CD4-positive, alpha-beta T cell (primary cell): ENCODE data around the gene NOX1. TPM values are rescaled to one million over a fixed set of nuclear protein-coding genes. Genes with fewer than 3 reads are reported as not detected.
A peak's percentile ranks its signal among the peaks of the same experiment; 100 is the strongest.
"Not testable (repeated sequence)": the region's sequence is repeated elsewhere in the genome, so short reads cannot be mapped to it uniquely, and the experiment has no call there.

ENCODE experiments used
- ATAC-seq: fragments of 200-7000 bp; cut with Tn5 transposase; one replicate; pipeline ENCODE4 v1.10.0; 2022; ENCODE audit warnings: mild to moderate bottlenecking; ENCODE audit not compliant: poor library complexity
- CTCF ChIA-PET: fragments of 350-600 bp; sonication (Branson Sonifier 250); formaldehyde crosslinking; loops from one replicate; lab custom pipeline; 2021; ENCODE audit warnings: antibody characterized with exemption, inconsistent platforms; lab: Charles Lee
- POLR2A ChIA-PET: fragments of 350-600 bp; sonication (Branson Sonifier 250); formaldehyde crosslinking; loops from one replicate; lab custom pipeline; 2021; ENCODE audit warnings: antibody characterized with exemption, inconsistent platforms; lab: Charles Lee
- DNase-seq, 14 experiments: peaks; one replicate each; pipeline ENCODE4 v3.0.0-alpha.2; 2013 to 2020; ENCODE audit warnings: mixed read lengths in 2 of 14
- H3K27ac ChIP-seq, 2 donors: one replicate each; pipeline versions ENCODE4 v1.5.1 to v1.7.0; 2013; ENCODE audit warnings: low read length in 2 of 2, low read depth in 1 of 2, mild to moderate bottlenecking in 1 of 2
- H3K27me3 ChIP-seq, 2 experiments: 1 replicate in 1 of 2; 2 replicates in 1 of 2; pipeline versions ENCODE4 v1.6.1 to v1.7.0; 2013; ENCODE audit warnings: low read length in 2 of 2, control low read depth in 1 of 2, mild to moderate bottlenecking in 1 of 2, moderate library complexity in 1 of 2; ENCODE audit not compliant: insufficient read depth in 2 of 2, control insufficient read depth in 1 of 2
- H3K36me3 ChIP-seq: one replicate; pipeline ENCODE4 v1.6.1; 2013; ENCODE audit warnings: low read length, control low read depth; ENCODE audit not compliant: insufficient read depth
- H3K4me1 ChIP-seq: one replicate; pipeline ENCODE4 v1.6.1; 2013; ENCODE audit warnings: low read length, control low read depth; ENCODE audit not compliant: insufficient read depth
- H3K4me3 ChIP-seq: one replicate; pipeline ENCODE4 v1.5.1; 2013; ENCODE audit warnings: mild to moderate bottlenecking, low read length, moderate library complexity
- H3K9me3 ChIP-seq, 2 experiments: 1 replicate in 1 of 2; 2 replicates in 1 of 2; pipeline versions ENCODE4 v1.6.1 to v1.7.0; 2013; ENCODE audit warnings: low read length in 2 of 2, mild to moderate bottlenecking in 2 of 2, control low read depth in 1 of 2, moderate library complexity in 1 of 2; ENCODE audit not compliant: control insufficient read depth in 1 of 2, insufficient read depth in 1 of 2
- H3K27ac Mint-ChIP-seq: one replicate; pipeline ENCODE4 v1.8.0; 2020; ENCODE audit warnings: mixed read lengths
- H3K27me3 Mint-ChIP-seq: one replicate; pipeline ENCODE4 v1.8.0; 2021; ENCODE audit warnings: mixed read lengths
- H3K36me3 Mint-ChIP-seq: one replicate; pipeline ENCODE4 v1.8.0; 2021; ENCODE audit warnings: low read depth, mixed read lengths
- H3K4me1 Mint-ChIP-seq: one replicate; pipeline ENCODE4 v1.8.0; 2021; ENCODE audit warnings: low read depth, mixed read lengths
- H3K4me3 Mint-ChIP-seq: one replicate; pipeline ENCODE4 v1.8.0; 2020; ENCODE audit warnings: mild to moderate bottlenecking, mixed read lengths
- H3K9me3 Mint-ChIP-seq: one replicate; pipeline ENCODE4 v1.8.0; 2020; ENCODE audit warnings: mixed read lengths
- intact Hi-C, 2 experiments: fragments of 100-400 bp; cut with DNase I in 1 of 2; cut with micrococcal nuclease in 1 of 2; formaldehyde crosslinking; loops; one replicate each; pipeline versions ENCODE4 v1.15.1 to v1.9.0; 2023 to 2025; cut with DNase I, micrococcal nuclease
- total RNA-seq, 174 experiments: library from RNA in 2 of 174; stranded (reverse) in 2 of 174; gene quantifications; one replicate each; pipeline ENCODE4 v1.2.3 and lab custom pipeline; 2021 to 2026
- TF ChIP-seq, protein P1 (sequence below): fragments of 200-600 bp; IDR thresholded peaks from one replicate; pipeline ENCODE4 v1.8.0; 2022; ENCODE audit warnings: antibody characterized with exemption, mild to moderate bottlenecking

Gene NOX1
- total RNA-seq, 2 experiments from 2014 or later, result 0.36 TPM; not detected in 1

- ATAC-seq (no peak), DNase-seq (peak in 1 of 14 experiments; percentile 5)
- Mint-ChIP-seq H3K36me3 (peaks cover 31% of the 10 kb centered on the region), H3K27me3 (peaks cover 24% of the 10 kb centered on the region), H3K9me3 (no peaks in the 10 kb centered on the region), H3K27ac (peak overlapping the region; percentile 84), H3K4me1 (peaks cover 11% of the 10 kb centered on the region), H3K4me3 (peak overlapping the region; percentile 87)
- Histone ChIP-seq H3K27me3 (no peaks in the 10 kb centered on the region), H3K36me3 (peaks cover 19% of the 10 kb centered on the region), H3K4me1 (peaks cover 8% of the 10 kb centered on the region), H3K9me3 (no peaks in the 10 kb centered on the region), H3K4me3 (peak overlapping the region; percentile 88), H3K27ac (peak overlapping the region; percentile 77 to 80)
- intact Hi-C loops, result loop anchor here (5.0 to 10.0 kb wide), 4 partner anchors 278 to 983 kb away; partner anchors contain the start of genes CENPI (in 1 of the 2) and RPL36A (in 1 of the 2)
- POLR2A ChIA-PET, result no interaction called here
- TF ChIP-seq, protein P1, sequence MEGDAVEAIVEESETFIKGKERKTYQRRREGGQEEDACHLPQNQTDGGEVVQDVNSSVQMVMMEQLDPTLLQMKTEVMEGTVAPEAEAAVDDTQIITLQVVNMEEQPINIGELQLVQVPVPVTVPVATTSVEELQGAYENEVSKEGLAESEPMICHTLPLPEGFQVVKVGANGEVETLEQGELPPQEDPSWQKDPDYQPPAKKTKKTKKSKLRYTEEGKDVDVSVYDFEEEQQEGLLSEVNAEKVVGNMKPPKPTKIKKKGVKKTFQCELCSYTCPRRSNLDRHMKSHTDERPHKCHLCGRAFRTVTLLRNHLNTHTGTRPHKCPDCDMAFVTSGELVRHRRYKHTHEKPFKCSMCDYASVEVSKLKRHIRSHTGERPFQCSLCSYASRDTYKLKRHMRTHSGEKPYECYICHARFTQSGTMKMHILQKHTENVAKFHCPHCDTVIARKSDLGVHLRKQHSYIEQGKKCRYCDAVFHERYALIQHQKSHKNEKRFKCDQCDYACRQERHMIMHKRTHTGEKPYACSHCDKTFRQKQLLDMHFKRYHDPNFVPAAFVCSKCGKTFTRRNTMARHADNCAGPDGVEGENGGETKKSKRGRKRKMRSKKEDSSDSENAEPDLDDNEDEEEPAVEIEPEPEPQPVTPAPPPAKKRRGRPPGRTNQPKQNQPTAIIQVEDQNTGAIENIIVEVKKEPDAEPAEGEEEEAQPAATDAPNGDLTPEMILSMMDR, result no peak
- CTCF ChIA-PET, result no interaction called here
These were observed 54.7 kb downstream of the NOX1 start for GRCh38 chrX:100819534-100819836.

DNA sequence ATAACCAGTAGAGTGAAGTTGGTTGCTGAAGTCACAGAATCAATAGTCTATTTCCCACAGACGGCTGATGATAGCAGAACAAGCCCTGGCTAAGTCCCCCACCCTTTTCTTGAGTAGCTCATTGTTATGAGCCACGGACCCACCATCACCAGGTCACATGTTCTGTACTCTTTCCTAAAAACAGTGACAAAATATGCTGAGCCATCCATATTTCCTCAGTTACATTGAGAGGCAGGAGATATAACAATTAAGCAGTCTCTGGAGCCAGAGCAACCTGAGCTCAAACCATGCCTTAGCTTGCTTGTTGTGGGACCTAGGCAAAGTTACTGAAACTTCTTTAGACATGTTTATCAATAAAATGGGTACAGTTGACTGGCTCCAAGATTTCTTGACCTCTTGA is 56.8 kb downstream of the NOX1 start:
- CTCF ChIA-PET, result no interaction called here
- no peak for ATAC-seq
- Histone ChIP-seq H3K9me3 (no peaks in the 10 kb centered on the region), H3K27me3 (peaks cover 0 to 6% of the 10 kb centered on the region in 2 experiments), H3K36me3 (no peaks in the 10 kb centered on the region), H3K27ac (no peak overlapping the region), H3K4me1 (peaks cover 8% of the 10 kb centered on the region), H3K4me3 (no peak overlapping the region)
- Mint-ChIP-seq H3K4me1 (peaks cover 11% of the 10 kb centered on the region), H3K36me3 (peaks cover 13% of the 10 kb centered on the region), H3K27me3 (peaks cover 31% of the 10 kb centered on the region), H3K27ac (no peak overlapping the region), H3K9me3 (no peaks in the 10 kb centered on the region), H3K4me3 (no peak overlapping the region)
- DNase-seq, result no peak
- TF ChIP-seq, protein P1, result no peak
- intact Hi-C loops, result loop anchor here (2.0 to 10.0 kb wide), 5 partner anchors 280 to 1119 kb away; partner anchors contain the start of genes CENPI (in 1 of the 2) and RPL36A (in 1 of the 2)
- POLR2A ChIA-PET, result no interaction called here

DNA sequence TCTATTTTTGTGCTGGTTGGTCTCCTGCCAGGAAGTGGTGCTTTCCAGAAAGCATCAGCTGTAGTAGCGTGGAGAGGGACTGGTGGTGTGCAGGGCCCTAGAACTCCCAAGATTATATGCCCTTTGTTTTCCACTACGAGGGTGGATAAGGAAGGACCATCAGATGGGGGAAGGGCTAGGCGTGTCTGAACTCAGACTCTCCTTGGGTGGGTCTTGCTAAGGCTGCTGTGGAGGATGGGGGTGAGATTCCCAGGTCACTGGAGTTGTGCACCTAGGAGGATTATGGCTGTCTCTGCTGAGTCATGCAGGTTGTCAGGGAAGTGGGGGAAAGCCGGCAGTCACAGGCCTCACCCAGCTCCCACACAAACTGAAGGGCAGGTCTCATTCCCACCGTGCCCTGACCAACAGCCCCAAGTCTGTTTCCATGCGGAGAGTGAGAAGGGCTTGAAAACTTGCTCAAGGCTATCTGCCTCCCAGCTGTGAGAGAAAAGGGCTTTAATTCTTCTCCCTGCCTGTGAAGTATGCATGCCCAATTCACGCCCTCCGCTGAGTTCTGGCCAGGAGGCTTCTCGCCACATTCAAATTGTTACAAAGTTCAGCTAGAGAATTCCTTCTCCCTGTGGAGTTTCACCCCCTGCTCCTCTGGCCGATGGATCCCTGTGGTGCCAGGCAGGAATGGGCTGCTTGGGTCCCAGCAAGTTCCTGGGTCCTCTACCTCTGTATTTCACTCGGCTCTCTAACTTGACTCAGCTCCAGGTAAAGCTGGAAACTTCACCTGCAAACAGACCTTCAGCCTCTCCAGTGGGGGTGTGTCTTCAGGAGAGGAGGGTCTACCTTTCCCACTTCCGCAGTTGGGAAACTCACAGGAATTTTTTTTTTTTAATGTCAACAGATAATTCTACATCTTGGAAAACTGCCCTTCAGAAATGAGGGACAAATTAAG is 61.7 kb downstream of the NOX1 start:
- ChIA-PET CTCF (no interaction called here), POLR2A (no interaction called here)
- Histone ChIP-seq H3K27ac (no peak overlapping the region), H3K9me3 (no peaks in the 10 kb centered on the region), H3K4me1 (no peaks in the 10 kb centered on the region), H3K36me3 (no peaks in the 10 kb centered on the region), H3K4me3 (no peak overlapping the region), H3K27me3 (peaks cover 0 to 6% of the 10 kb centered on the region in 2 experiments)
- Mint-ChIP-seq H3K4me3 (no peak overlapping the region), H3K27ac (no peak overlapping the region), H3K9me3 (no peaks in the 10 kb centered on the region), H3K36me3 (no peaks in the 10 kb centered on the region), H3K27me3 (peaks cover 57% of the 10 kb centered on the region), H3K4me1 (no peaks in the 10 kb centered on the region)
- intact Hi-C loops, result loop anchor here in 1 of 2 experiments (10.0 kb wide), 1 partner anchor 542 kb away; no protein-coding TSS in a partner anchor
- TF ChIP-seq, protein P1, result no peak
- ATAC-seq (no peak), DNase-seq (no peak)

- H3K4me1 ChIP-seq, H3K9me3 ChIP-seq, H3K27ac Mint-ChIP-seq, H3K9me3 Mint-ChIP-seq, H3K4me1 Mint-ChIP-seq, CTCF ChIA-PET, ATAC-seq, POLR2A ChIA-PET, H3K36me3 Mint-ChIP-seq, H3K36me3 ChIP-seq, H3K4me3 Mint-ChIP-seq, H3K27ac ChIP-seq, DNase-seq, H3K27me3 ChIP-seq, intact Hi-C loops, H3K4me3 ChIP-seq: not testable (repeated sequence)
- peaks cover 26% of the 10 kb centered on the region for H3K27me3 Mint-ChIP-seq
These were observed 65.9 kb downstream of the NOX1 start for GRCh38 chrX:100808265-100808664.
